IMR-90 (cell line): ENCODE measurements around the gene HCN2. TPM values are rescaled to one million over a fixed set of nuclear protein-coding genes. Genes with fewer than 3 reads are reported as not detected.

ENCODE experiments used
- ATAC-seq: fragments of 200-7000 bp; cut with Tn5 transposase; 2 replicates; pipeline ENCODE4 v1.9.1; 2020; ENCODE audit warnings: low read depth, mild to moderate bottlenecking, moderate library complexity
- BruUV-seq: library from RNA; stranded (reverse); fragments of 400-500 nt; replicated peaks from 2 replicates; lab custom pipeline; 2021; lab: Mats Ljungman, UMichigan
- CTCF ChIA-PET: fragments of 300-600 bp; formaldehyde crosslinking; extraction: SDS; loops from one replicate; lab custom pipeline; 2021; ENCODE audit warnings: antibody characterized with exemption; lab: Yijun Ruan, JAX
- POLR2A ChIA-PET: fragments of 300-600 bp; sonication (Branson Sonifier 250); formaldehyde crosslinking; loops from one replicate; lab custom pipeline; 2022; ENCODE audit warnings: antibody characterized with exemption; ENCODE audit not compliant: unreplicated experiment; lab: Charles Lee
- DNase-seq: peaks from one replicate; pipeline ENCODE4 v3.0.0; 2013
- H2AFZ ChIP-seq: replicated peaks from 2 replicates; pipeline ENCODE3; 2013; ENCODE audit warnings: low read length, mild to moderate bottlenecking; ENCODE audit not compliant: poor library complexity
- H2AK5ac ChIP-seq: 2 replicates; pipeline ENCODE4 v1.6.1; 2013; ENCODE audit warnings: low read depth, low read length, inconsistent platforms
- H2AK9ac ChIP-seq: replicated peaks from 2 replicates; pipeline ENCODE3; 2013; ENCODE audit warnings: mild to moderate bottlenecking, low read depth, low read length, moderate library complexity; ENCODE audit not compliant: poor library complexity
- H2BK120ac ChIP-seq: 2 replicates; pipeline ENCODE4 v1.6.1; 2013; ENCODE audit warnings: low read depth, low read length, inconsistent platforms
- H2BK15ac ChIP-seq: 3 replicates; pipeline ENCODE4 v1.6.1; 2013; ENCODE audit warnings: low read depth, low read length, inconsistent platforms
- H2BK20ac ChIP-seq: 2 replicates; pipeline ENCODE4 v1.6.1; 2013; ENCODE audit warnings: low read depth, mild to moderate bottlenecking, inconsistent platforms, low read length, moderate library complexity
- H2BK5ac ChIP-seq: 2 replicates; pipeline ENCODE4 v1.6.1; 2013; ENCODE audit warnings: mild to moderate bottlenecking, low read depth, low read length, inconsistent platforms; ENCODE audit not compliant: poor library complexity, severe bottlenecking
- H3K14ac ChIP-seq: replicated peaks from 2 replicates; pipeline ENCODE4 v1.6.1; 2013; ENCODE audit warnings: low read depth, low read length, inconsistent platforms
- H3K18ac ChIP-seq: 2 replicates; pipeline ENCODE4 v1.6.1; 2013; ENCODE audit warnings: low read depth, low read length, control low read depth
- H3K23ac ChIP-seq: 2 replicates; pipeline ENCODE4 v1.6.1; 2013; ENCODE audit warnings: low read depth, low read length, inconsistent platforms
- H3K27ac ChIP-seq: 2 replicates; pipeline ENCODE4 v1.5.1; 2013; ENCODE audit warnings: mild to moderate bottlenecking, control low read depth, low read length; ENCODE audit not compliant: insufficient read depth
- H3K27me3 ChIP-seq: 2 replicates; pipeline ENCODE4 v1.6.1; 2013; ENCODE audit warnings: low read length; ENCODE audit not compliant: control insufficient read depth, insufficient read depth
- H3K36me3 ChIP-seq: 2 replicates; pipeline ENCODE4 v1.6.1; 2013; ENCODE audit warnings: low read length, mixed read lengths; ENCODE audit not compliant: control insufficient read depth, insufficient read depth
- H3K4ac ChIP-seq: 2 replicates; pipeline ENCODE4 v1.6.1; 2013; ENCODE audit warnings: low read depth, low read length, inconsistent platforms
- H3K4me1 ChIP-seq: 2 replicates; pipeline ENCODE4 v1.6.1; 2013; ENCODE audit warnings: low read length, mixed read lengths; ENCODE audit not compliant: control insufficient read depth, insufficient read depth
- H3K4me2 ChIP-seq: 2 replicates; pipeline ENCODE4 v1.6.1; 2013; ENCODE audit warnings: low read depth, mild to moderate bottlenecking, control low read depth, low read length, moderate library complexity
- H3K4me3 ChIP-seq: 2 replicates; pipeline ENCODE4 v1.5.1; 2013; ENCODE audit warnings: low read depth, mild to moderate bottlenecking, control low read depth, low read length, moderate library complexity; ENCODE audit not compliant: insufficient read depth
- H3K56ac ChIP-seq: 2 replicates; pipeline ENCODE4 v1.6.1; 2013; ENCODE audit warnings: low read length, inconsistent platforms; ENCODE audit not compliant: insufficient read depth; ENCODE audit errors: extremely low read depth
- H3K79me1 ChIP-seq, 2 experiments: 2 replicates each; pipeline ENCODE4 v1.6.1; 2013; ENCODE audit warnings: low read length in 2 of 2, inconsistent platforms in 1 of 2, low read depth in 1 of 2
- H3K9ac ChIP-seq: 2 replicates; pipeline ENCODE4 v1.6.1; 2013; ENCODE audit warnings: low read depth, low read length, control low read depth
- H3K9me1 ChIP-seq: 2 replicates; pipeline ENCODE4 v1.6.1; 2013; ENCODE audit warnings: low read length, inconsistent platforms; ENCODE audit not compliant: insufficient read depth
- H3K9me3 ChIP-seq: 2 replicates; pipeline ENCODE4 v1.6.1; 2013; ENCODE audit warnings: low read length; ENCODE audit not compliant: control insufficient read depth, insufficient read depth
- H4K20me1 ChIP-seq: 2 replicates; pipeline ENCODE4 v1.6.1; 2013; ENCODE audit warnings: low read length, inconsistent platforms; ENCODE audit not compliant: insufficient read depth
- H4K5ac ChIP-seq: 2 replicates; pipeline ENCODE4 v1.6.1; 2013; ENCODE audit warnings: mild to moderate bottlenecking, low read depth, low read length, control low read depth
- H4K8ac ChIP-seq, 2 experiments: 2 replicates each; pipeline ENCODE4 v1.6.1; 2013; ENCODE audit warnings: low read depth in 2 of 2, low read length in 2 of 2, control low read depth in 1 of 2, inconsistent platforms in 1 of 2
- H4K91ac ChIP-seq: 2 replicates; pipeline ENCODE4 v1.6.1; 2013; ENCODE audit warnings: low read depth, low read length, inconsistent platforms; ENCODE audit not compliant: insufficient read depth
- CHD1 ChIP-seq: IDR thresholded peaks from 2 replicates; pipeline ENCODE4 v1.6.1; 2012; ENCODE audit warnings: low read depth, low read length, improper control_type of control experiment
- MXI1 ChIP-seq: IDR thresholded peaks from 2 replicates; pipeline ENCODE4 v1.6.1; 2012; ENCODE audit warnings: low read depth, mild to moderate bottlenecking, low read length, moderate library complexity, borderline replicate concordance
- RAD21 ChIP-seq: IDR thresholded peaks from 2 replicates; pipeline ENCODE4 v1.6.1; 2012; ENCODE audit warnings: low read length, improper control_type of control experiment
- RFX5 ChIP-seq: IDR thresholded peaks from 2 replicates; pipeline ENCODE4 v1.8.0; 2012; ENCODE audit warnings: low read depth, mild to moderate bottlenecking, low read length, moderate library complexity
- WGBS, 2 experiments: methylation state at CpG; one replicate each; pipeline versions ENCODE4 v1.1.5 to v1.1.7; 2013; ENCODE audit warnings: missing lambda C conversion rate in 2 of 2; ENCODE audit not compliant: insufficient read length in 1 of 2; ENCODE audit errors: extremely low coverage in 2 of 2; 5-methylcytosine and 5-hydroxymethylcytosine counted together
- dilution Hi-C: fragments of 300-500 bp; cut with HindIII; formaldehyde crosslinking; loops from one replicate; pipeline ENCODE4 v1.14.3; 2018; ENCODE audit warnings: low sequenced_read_pairs; ENCODE audit not compliant: unreplicated experiment
- in situ Hi-C: fragments of 300-500 bp; cut with MboI; formaldehyde crosslinking; loops from 3 replicates; pipeline ENCODE4 v1.14.3; 2019; ENCODE audit warnings: low sequenced_read_pairs, inconsistent platforms, mixed read lengths
- intact Hi-C: fragments of 100-400 bp; cut with micrococcal nuclease; formaldehyde crosslinking; loops from 2 replicates; pipeline ENCODE4 v1.10.0; 2022
- polyA plus RNA-seq, 3 experiments: library from polyadenylated mRNA; depleted of rRNA; stranded (reverse); fragments of >200 nt; gene quantifications; 2 replicates each; pipeline ENCODE4 v1.2.3, GENCODE V29; 2012; ENCODE audit warnings: low replicate concordance in 1 of 3
- total RNA-seq: library from RNA; depleted of rRNA; stranded (reverse); fragments of >200 nt; gene quantifications from 2 replicates; pipeline ENCODE4 v1.2.3, GENCODE V29; 2012

Gene HCN2
- total and polyA plus RNA-seq, 2 of the 4 experiments (the other 2 are of a cell fraction), result 0.72 to 2.6 TPM

GRCh38 chr19:572743-573518 lies 16.8 kb upstream of the HCN2 start:
- H4K20me1 ChIP-seq, result peaks cover 49% of the 10 kb centered on the region
- DNase-seq, result peak; percentile 56
- no peak for TF ChIP-seq RAD21
- no peak for TF ChIP-seq CHD1
- TF ChIP-seq RFX5, result no peak
- TF ChIP-seq MXI1, result peak; percentile 78; the same call in 1 of the 2 replicates
- H2BK5ac ChIP-seq, result peak overlapping the region; percentile 59
- H3K4ac ChIP-seq, result peak overlapping the region; percentile 71
- no peaks in the 10 kb centered on the region for H3K27me3 ChIP-seq
- peak overlapping the region; percentile 99 for H2AK9ac ChIP-seq
- H3K4me2 ChIP-seq, result peak overlapping the region; percentile 93
- ATAC-seq, result peak; percentile 12
- ChIA-PET CTCF (no interaction called here), POLR2A (no interaction called here)
- H3K14ac ChIP-seq, result peak overlapping the region; percentile 58
- peak overlapping the region; percentile 47; the same call in 1 of the 2 replicates for H4K91ac ChIP-seq
- intact Hi-C loops (no loop called here), dilution Hi-C loops (no loop called here), in situ Hi-C loops (no loop called here)
- peak overlapping the region; percentile 66 for H3K9ac ChIP-seq
- H2BK120ac ChIP-seq, result no peak overlapping the region
- peaks cover 26% of the 10 kb centered on the region for H3K4me1 ChIP-seq
- no TSS peak for BruUV-seq
- H3K9me1 ChIP-seq, result peaks cover 11% of the 10 kb centered on the region; the same call in 1 of the 2 replicates
- H2AFZ ChIP-seq, result peak overlapping the region; percentile 90
- H3K4me3 ChIP-seq, result peak overlapping the region; percentile 72
- no peak overlapping the region for H2BK20ac ChIP-seq
- no peaks in the 10 kb centered on the region for H3K36me3 ChIP-seq
- H3K56ac ChIP-seq, result 0 out of 2 replicates have a peak overlapping the region, but pooled peaks have one; percentile 4
- peak overlapping the region; percentile 50 to 77; a peak in 1 of 4 replicates for H4K8ac ChIP-seq
- no peaks in the 10 kb centered on the region for H3K9me3 ChIP-seq
- H3K27ac ChIP-seq, result peak overlapping the region; percentile 70
- no peak overlapping the region for H3K18ac ChIP-seq
- H3K79me1 ChIP-seq, result peaks cover 0 to 48% of the 10 kb centered on the region in 2 experiments; a peak in 2 of 4 replicates
- peak overlapping the region; percentile 74 for H2AK5ac ChIP-seq
- no peak overlapping the region for H2BK15ac ChIP-seq
- peak overlapping the region; percentile 79 for H3K23ac ChIP-seq
- WGBS, 2 experiments, result 0% methylated on average over 11 of the region's 55 CpGs; no CpG with 5 or more reads in 1 of the 2 experiments
- no peak overlapping the region for H4K5ac ChIP-seq
